Progenitor cell of endocrine pancreas (in vitro differentiated cells): ENCODE measurements around the gene RAD51B. TPM values are rescaled to one million over a fixed set of nuclear protein-coding genes. Genes with fewer than 3 reads are reported as not detected.

Experiments
- DNase-seq: peaks from one replicate; pipeline ENCODE4 v3.0.0; 2021; ENCODE audit warnings: low spot score; ENCODE audit not compliant: unreplicated experiment
- H3K27ac Mint-ChIP-seq: 2 replicates; pipeline ENCODE4 v1.8.0; 2021; ENCODE audit warnings: mild to moderate bottlenecking, moderate library complexity, mixed read lengths
- H3K27me3 Mint-ChIP-seq: 2 replicates; pipeline ENCODE4 v1.8.0; 2021; ENCODE audit warnings: mixed read lengths
- H3K36me3 Mint-ChIP-seq: 2 replicates; pipeline ENCODE4 v1.8.0; 2022; ENCODE audit warnings: mixed read lengths; ENCODE audit not compliant: insufficient read depth
- H3K4me1 Mint-ChIP-seq: 2 replicates; pipeline ENCODE4 v1.8.0; 2021; ENCODE audit warnings: low read depth, mixed read lengths
- H3K4me3 Mint-ChIP-seq: 2 replicates; pipeline ENCODE4 v1.8.0; 2021; ENCODE audit warnings: low read depth, mild to moderate bottlenecking, moderate library complexity, mixed read lengths
- H3K9me3 Mint-ChIP-seq: 2 replicates; pipeline ENCODE4 v1.8.0; 2021; ENCODE audit warnings: low read depth, mixed read lengths
- total RNA-seq: library from RNA; stranded (reverse); gene quantifications from 2 replicates; pipeline ENCODE4 v1.2.1, GENCODE V29; 2021
- TF ChIP-seq, protein P1 (sequence below): fragments of 200-600 bp; sonication (generic); IDR thresholded peaks from one replicate; pipeline ENCODE4 v1.5.0; 2021; ENCODE audit warnings: antibody characterized with exemption, mild to moderate bottlenecking; ENCODE audit not compliant: unreplicated experiment

RAD51B gene
- total RNA-seq, 1 donor from 2014 or later, result 24.7 TPM

DNA sequence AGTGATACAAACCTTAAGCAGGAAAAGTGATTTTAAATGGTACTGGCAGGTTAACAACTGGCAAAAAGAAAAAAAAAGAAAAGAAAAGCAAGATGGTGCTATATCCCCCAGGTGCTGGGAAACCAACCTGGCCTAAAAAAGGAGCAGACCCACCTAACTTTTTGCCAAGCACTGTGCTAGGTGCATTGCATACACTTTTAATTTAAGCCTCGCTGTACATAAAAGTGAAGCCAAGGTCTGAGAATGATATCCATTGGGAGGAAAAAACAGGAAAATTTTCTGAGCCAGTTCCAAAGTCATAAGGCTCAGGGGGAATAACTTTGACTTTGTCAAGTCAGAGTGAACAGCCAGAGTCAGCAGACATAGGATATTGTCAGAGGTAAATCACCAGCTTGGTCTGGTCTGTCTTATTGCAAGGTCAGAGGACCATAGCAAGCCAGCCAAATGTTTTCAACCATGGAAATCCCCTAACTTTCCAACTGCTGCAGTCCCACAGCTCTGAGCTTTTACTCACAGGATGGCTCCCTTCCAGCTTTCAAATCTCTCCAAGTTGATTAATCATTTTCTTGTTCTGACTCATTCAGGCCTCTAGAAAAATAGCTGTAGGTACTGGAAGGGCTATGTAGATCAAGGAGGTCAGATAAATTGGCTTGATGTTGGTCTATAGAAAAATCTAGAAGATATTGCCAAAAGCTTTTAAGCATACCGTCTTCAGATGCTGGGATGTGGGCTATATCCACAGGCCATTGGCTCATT is 412.9 kb downstream of the RAD51B start:
- H3K36me3 Mint-ChIP-seq, result peaks cover 2% of the 10 kb centered on the region
- no peaks in the 10 kb centered on the region for H3K27me3 Mint-ChIP-seq
- no peak for DNase-seq
- peaks cover 2% of the 10 kb centered on the region for H3K9me3 Mint-ChIP-seq
- no peak overlapping the region for H3K27ac Mint-ChIP-seq
- no peak overlapping the region for H3K4me3 Mint-ChIP-seq
- peaks cover 25% of the 10 kb centered on the region for H3K4me1 Mint-ChIP-seq
- TF ChIP-seq, protein P1, sequence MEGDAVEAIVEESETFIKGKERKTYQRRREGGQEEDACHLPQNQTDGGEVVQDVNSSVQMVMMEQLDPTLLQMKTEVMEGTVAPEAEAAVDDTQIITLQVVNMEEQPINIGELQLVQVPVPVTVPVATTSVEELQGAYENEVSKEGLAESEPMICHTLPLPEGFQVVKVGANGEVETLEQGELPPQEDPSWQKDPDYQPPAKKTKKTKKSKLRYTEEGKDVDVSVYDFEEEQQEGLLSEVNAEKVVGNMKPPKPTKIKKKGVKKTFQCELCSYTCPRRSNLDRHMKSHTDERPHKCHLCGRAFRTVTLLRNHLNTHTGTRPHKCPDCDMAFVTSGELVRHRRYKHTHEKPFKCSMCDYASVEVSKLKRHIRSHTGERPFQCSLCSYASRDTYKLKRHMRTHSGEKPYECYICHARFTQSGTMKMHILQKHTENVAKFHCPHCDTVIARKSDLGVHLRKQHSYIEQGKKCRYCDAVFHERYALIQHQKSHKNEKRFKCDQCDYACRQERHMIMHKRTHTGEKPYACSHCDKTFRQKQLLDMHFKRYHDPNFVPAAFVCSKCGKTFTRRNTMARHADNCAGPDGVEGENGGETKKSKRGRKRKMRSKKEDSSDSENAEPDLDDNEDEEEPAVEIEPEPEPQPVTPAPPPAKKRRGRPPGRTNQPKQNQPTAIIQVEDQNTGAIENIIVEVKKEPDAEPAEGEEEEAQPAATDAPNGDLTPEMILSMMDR, result no peak

DNA sequence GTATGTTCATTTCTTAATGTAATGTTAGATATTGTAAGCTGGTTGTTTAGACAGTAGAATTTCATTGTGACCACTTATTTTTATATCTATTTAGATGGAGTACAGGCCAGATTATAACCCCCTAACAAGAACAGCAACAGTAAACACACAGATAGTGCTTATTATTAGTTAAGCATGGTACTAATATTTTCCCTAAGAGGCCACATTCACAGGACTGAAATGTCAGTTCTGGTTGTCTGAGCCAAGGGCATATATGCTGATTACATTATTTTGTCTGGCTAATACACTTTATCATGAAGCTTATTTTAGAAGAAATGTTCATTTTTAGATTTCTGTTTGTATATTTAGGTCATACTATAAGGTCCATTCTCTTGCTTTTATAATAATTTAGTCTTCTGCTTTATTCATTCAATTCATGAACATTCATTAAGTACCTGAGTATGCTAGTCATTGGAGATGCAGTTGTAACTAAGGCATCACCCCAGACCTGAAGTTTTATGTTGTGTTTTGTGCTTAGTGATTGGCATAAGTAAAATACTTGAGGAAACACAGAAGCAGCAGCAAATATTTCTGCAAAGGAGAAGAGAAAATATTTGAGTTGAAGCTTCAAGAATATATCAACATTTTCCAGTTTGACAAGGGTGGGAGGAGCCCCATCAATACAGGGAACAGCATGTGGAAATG is 413.7 kb downstream of the RAD51B start:
- no peak for DNase-seq
- TF ChIP-seq, protein P1, result no peak
- Mint-ChIP-seq H3K27me3 (no peaks in the 10 kb centered on the region), H3K4me1 (peaks cover 25% of the 10 kb centered on the region), H3K9me3 (peaks cover 2% of the 10 kb centered on the region), H3K4me3 (no peak overlapping the region), H3K27ac (no peak overlapping the region), H3K36me3 (peaks cover 2% of the 10 kb centered on the region)

DNA sequence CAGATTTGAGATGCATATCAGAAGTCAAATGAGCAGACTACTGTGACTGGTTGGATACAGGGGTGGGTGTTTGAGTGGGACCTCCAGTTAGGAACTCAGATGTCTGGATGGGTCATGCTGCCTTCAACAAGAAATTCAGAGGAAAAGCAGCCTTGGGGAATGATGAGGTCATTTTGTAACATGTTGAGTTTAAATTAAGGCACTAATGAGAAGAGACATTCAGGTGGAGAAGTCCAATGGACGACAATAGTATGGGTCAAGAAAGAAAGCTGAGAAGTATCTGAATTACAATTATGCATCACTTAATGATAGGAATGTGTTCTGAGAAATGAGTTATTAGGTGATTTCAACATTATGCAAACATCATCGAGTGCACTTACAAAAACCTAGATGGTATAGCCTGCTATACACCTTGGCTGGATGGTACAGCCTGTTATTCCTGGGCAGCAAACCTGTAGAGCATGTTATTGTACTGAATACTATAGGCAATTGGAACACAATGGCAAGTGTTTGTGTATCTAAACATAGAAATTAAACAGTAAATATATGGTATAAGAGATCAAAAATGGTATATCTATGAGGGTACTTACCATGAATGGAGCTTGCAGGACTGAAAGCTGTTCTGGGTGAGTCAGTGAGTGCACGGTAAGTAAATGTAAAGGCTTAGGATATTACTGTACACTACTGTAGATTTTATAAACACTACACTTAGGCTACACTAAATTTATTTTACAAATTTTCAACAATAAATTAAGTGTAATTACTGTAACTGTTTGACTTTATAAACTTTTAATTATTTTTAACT is 414.7 kb downstream of the RAD51B start:
- TF ChIP-seq, protein P1, result no peak
- no peaks in the 10 kb centered on the region for H3K27me3 Mint-ChIP-seq
- no peak overlapping the region for H3K27ac Mint-ChIP-seq
- peaks cover 2% of the 10 kb centered on the region for H3K36me3 Mint-ChIP-seq
- DNase-seq, result no peak
- no peak overlapping the region for H3K4me3 Mint-ChIP-seq
- H3K9me3 Mint-ChIP-seq, result peaks cover 2% of the 10 kb centered on the region
- peaks cover 19% of the 10 kb centered on the region for H3K4me1 Mint-ChIP-seq

DNA sequence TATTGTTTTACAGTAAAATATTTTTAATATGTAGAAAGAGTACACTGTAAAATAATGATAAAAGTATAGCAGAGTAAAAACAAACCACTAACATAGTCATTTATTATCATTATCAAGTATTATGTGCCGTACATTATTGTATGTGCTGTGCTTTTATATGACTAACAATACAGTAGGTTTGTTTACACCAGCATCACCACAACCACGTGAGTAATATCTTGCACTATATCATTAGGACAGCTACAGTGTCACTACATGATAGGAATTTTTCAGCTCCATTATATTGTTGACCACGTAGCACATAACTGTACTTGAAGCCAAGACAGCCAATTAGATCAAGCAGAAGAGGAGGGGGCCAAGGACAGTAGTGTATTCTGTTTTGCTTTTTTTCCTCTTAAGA is 415.4 kb downstream of the RAD51B start:
- Mint-ChIP-seq H3K4me1 (peaks cover 22% of the 10 kb centered on the region), H3K4me3 (no peak overlapping the region), H3K27me3 (no peaks in the 10 kb centered on the region), H3K36me3 (peaks cover 2% of the 10 kb centered on the region), H3K27ac (no peak overlapping the region), H3K9me3 (peaks cover 2% of the 10 kb centered on the region)
- no peak for DNase-seq
- TF ChIP-seq, protein P1, result no peak
